GM18870 (cell line): Measurements from ENCODE around the gene IL1R1.

Experiments used
- ATAC-seq: cut with Tn5 transposase; IDR thresholded peaks from one replicate; pipeline ENCODE4 v1.9.1; 2021; ENCODE audit warnings: moderate library complexity; ENCODE audit not compliant: unreplicated experiment

The IL1R1 gene

GRCh38 chr2:102166189-102166845 is 23.8 kb downstream of the IL1R1 start:
- ATAC-seq: no peak

GRCh38 chr2:102168026-102168771 is 25.7 kb downstream of the IL1R1 start:
- ATAC-seq: no peak

GRCh38 chr2:102171946-102172345 is 29.4 kb downstream of the IL1R1 start:
- ATAC-seq: no peak

- ATAC-seq: no peak
Observed at GRCh38 chr2:102172745-102173144, 30.2 kb downstream of the IL1R1 start.

- no peak for ATAC-seq
Observed at GRCh38 chr2:102176172-102176571, 33.6 kb downstream of the IL1R1 start.

GRCh38 chr2:102177814-102178478 is 35.4 kb downstream of the IL1R1 start:
- ATAC-seq: no peak

GRCh38 chr2:102179061-102179460 is 36.5 kb downstream of the IL1R1 start:
- ATAC-seq: no peak

- no peak for ATAC-seq
Observed at GRCh38 chr2:102179788-102180686, 37.5 kb downstream of the IL1R1 start.

- ATAC-seq: no peak
Observed at GRCh38 chr2:102180687-102180999, 38.1 kb downstream of the IL1R1 start.

GRCh38 chr2:102181376-102181775 is 38.8 kb downstream of the IL1R1 start:
- ATAC-seq: no peak

GRCh38 chr2:102181919-102182635 is 39.5 kb downstream of the IL1R1 start:
- no peak for ATAC-seq

- ATAC-seq: no peak
Observed at GRCh38 chr2:102184018-102184417, 41.5 kb downstream of the IL1R1 start.

GRCh38 chr2:102184568-102184967 is 42.0 kb downstream of the IL1R1 start:
- no peak for ATAC-seq

GRCh38 chr2:102185347-102185746 is 42.8 kb downstream of the IL1R1 start:
- no peak for ATAC-seq

GRCh38 chr2:102186791-102187495 is 44.4 kb downstream of the IL1R1 start, which contains the start of gene IL1RL2:
TSS of gene IL1RL2 (plus strand) at chr2:102187023. CDS start at chr2:102187868, 845 bp downstream.
- ATAC-seq: no peak

- ATAC-seq: no peak
Observed at GRCh38 chr2:102187496-102188150, 45.1 kb downstream of the IL1R1 start.

GRCh38 chr2:102190430-102191107 is 48.0 kb downstream of the IL1R1 start:
- no peak for ATAC-seq

- no peak for ATAC-seq
Observed at GRCh38 chr2:102191501-102191900, 49.0 kb downstream of the IL1R1 start.

- ATAC-seq: no peak
Observed at GRCh38 chr2:102193074-102193473, 50.5 kb downstream of the IL1R1 start.
